Measurements from ENCODE around the gene GHSR. TPM values are rescaled to one million over a fixed set of nuclear protein-coding genes. Genes with fewer than 3 reads are reported as not detected.

The GHSR gene
- total RNA-seq, 1 donor from 2014 or later, result not detected

- Mint-ChIP-seq H3K9me3 (ENCODE audit: unreplicated experiment) (peaks cover 11% of the 10 kb centered on the region), H3K27me3 (ENCODE audit: unreplicated experiment) (peaks cover 63% of the 10 kb centered on the region), H3K4me1 (ENCODE audit: unreplicated experiment) (peaks cover 6% of the 10 kb centered on the region), H3K27ac (ENCODE audit: unreplicated experiment) (no peak overlapping the region), H3K36me3 (ENCODE audit: unreplicated experiment) (peaks cover 5% of the 10 kb centered on the region), H3K4me3 (ENCODE audit: unreplicated experiment) (no peak overlapping the region)
- TF ChIP-seq CTCF (IDR thresholded peaks at IDR 0.05), result no peak
- DNase-seq (ENCODE audit: extremely low spot score, unreplicated experiment), result no peak
Measured at GRCh38 chr3:172448661-172449465, 607 bp upstream of the GHSR start.

GRCh38 chr3:172446198-172446597 lies 2.1 kb downstream of the GHSR start:
- Mint-ChIP-seq H3K36me3 (ENCODE audit: unreplicated experiment) (peaks cover 5% of the 10 kb centered on the region), H3K4me1 (ENCODE audit: unreplicated experiment) (peaks cover 5% of the 10 kb centered on the region), H3K27ac (ENCODE audit: unreplicated experiment) (no peak overlapping the region), H3K27me3 (ENCODE audit: unreplicated experiment) (peaks cover 77% of the 10 kb centered on the region), H3K9me3 (ENCODE audit: unreplicated experiment) (peaks cover 11% of the 10 kb centered on the region), H3K4me3 (ENCODE audit: unreplicated experiment) (no peak overlapping the region)
- no peak for TF ChIP-seq CTCF (IDR thresholded peaks at IDR 0.05)
- no peak for DNase-seq (ENCODE audit: extremely low spot score, unreplicated experiment)

GRCh38 chr3:172444821-172445220 lies 3.4 kb downstream of the GHSR start:
- Mint-ChIP-seq H3K36me3 (ENCODE audit: unreplicated experiment) (peaks cover 5% of the 10 kb centered on the region), H3K9me3 (ENCODE audit: unreplicated experiment) (peaks cover 11% of the 10 kb centered on the region), H3K4me3 (ENCODE audit: unreplicated experiment) (no peak overlapping the region), H3K27me3 (ENCODE audit: unreplicated experiment) (peaks cover 83% of the 10 kb centered on the region), H3K4me1 (ENCODE audit: unreplicated experiment) (peaks cover 3% of the 10 kb centered on the region), H3K27ac (ENCODE audit: unreplicated experiment) (no peak overlapping the region)
- DNase-seq (ENCODE audit: extremely low spot score, unreplicated experiment), result no peak
- TF ChIP-seq CTCF (IDR thresholded peaks at IDR 0.05), result no peak

- Mint-ChIP-seq H3K4me1 (ENCODE audit: unreplicated experiment) (no peaks in the 10 kb centered on the region), H3K4me3 (ENCODE audit: unreplicated experiment) (no peak overlapping the region), H3K27me3 (ENCODE audit: unreplicated experiment) (peaks cover 82% of the 10 kb centered on the region), H3K27ac (ENCODE audit: unreplicated experiment) (no peak overlapping the region), H3K9me3 (ENCODE audit: unreplicated experiment) (peaks cover 6% of the 10 kb centered on the region), H3K36me3 (ENCODE audit: unreplicated experiment) (peaks cover 5% of the 10 kb centered on the region)
- no peak for TF ChIP-seq CTCF (IDR thresholded peaks at IDR 0.05)
- no peak for DNase-seq (ENCODE audit: extremely low spot score, unreplicated experiment)
Measured at GRCh38 chr3:172442606-172443005, 5.7 kb downstream of the GHSR start.

GRCh38 chr3:172441581-172441980 lies 6.7 kb downstream of the GHSR start:
- no peaks in the 10 kb centered on the region for H3K36me3 Mint-ChIP-seq (ENCODE audit: unreplicated experiment)
- no peaks in the 10 kb centered on the region for H3K9me3 Mint-ChIP-seq (ENCODE audit: unreplicated experiment)
- DNase-seq (ENCODE audit: extremely low spot score, unreplicated experiment), result no peak
- H3K27ac Mint-ChIP-seq (ENCODE audit: unreplicated experiment), result no peak overlapping the region
- no peak overlapping the region for H3K4me3 Mint-ChIP-seq (ENCODE audit: unreplicated experiment)
- no peak for TF ChIP-seq CTCF (IDR thresholded peaks at IDR 0.05)
- peaks cover 78% of the 10 kb centered on the region for H3K27me3 Mint-ChIP-seq (ENCODE audit: unreplicated experiment)
- H3K4me1 Mint-ChIP-seq (ENCODE audit: unreplicated experiment), result no peaks in the 10 kb centered on the region
